Measurements from ENCODE around the gene SUSD1. TPM values are rescaled to one million over a fixed set of nuclear protein-coding genes. Genes with fewer than 3 reads are reported as not detected.
A peak's percentile ranks its signal among the peaks of the same experiment; 100 is the strongest.

SUSD1 gene
- total and polyA plus RNA-seq, 9 of the 15 experiments (the other 6 are each of a cell fraction or from before 2014, with no cell fraction given) = 10.9 to 44.4 (median 36.1) TPM

GRCh38 chr9:112061152-112061740 lies 113.9 kb downstream of the SUSD1 start (continued):
- TF ChIP-seq ZBTB40 (IDR thresholded peaks at IDR 0.05) (peak; percentile 79), ZBTB40 (CRISPR knock-in tag; IDR thresholded peaks at IDR 0.05) (no peak), ZNF282 (CRISPR knock-in tag; IDR thresholded peaks at IDR 0.05) (no peak), ZNF639 (CRISPR knock-in tag; conservative IDR thresholded peaks at IDR 0.05 in 1 of 2, IDR thresholded peaks at IDR 0.05 in 1 of 2) (peak in 1 of 2 experiments; percentile 86; a peak in 2 of 4 replicates), ZNF592 (IDR thresholded peaks at IDR 0.05) (peak; percentile 90), TFAP4 (CRISPR knock-in tag; IDR thresholded peaks at IDR 0.05; ENCODE audit: borderline replicate concordance) (peak; percentile 63), ERF (CRISPR knock-in tag; IDR thresholded peaks at IDR 0.05) (0 out of 2 replicates have a peak, but pooled peaks have one; percentile 23), SMARCC2 (IDR thresholded peaks at IDR 0.05; ENCODE audit: low read depth) (peak; percentile 77; the same call in 1 of the 2 replicates), NFRKB (IDR thresholded peaks at IDR 0.05; ENCODE audit: low read depth) (0 out of 2 replicates have a peak, but pooled peaks have one; percentile 30), ELF4 (CRISPR knock-in tag; IDR thresholded peaks at IDR 0.05) (0 out of 2 replicates have a peak, but pooled peaks have one; percentile 72), FOXK2 (conservative IDR thresholded peaks at IDR 0.05 in 1 of 2, IDR thresholded peaks at IDR 0.05 in 1 of 2; ENCODE audit: low read depth in 2 of 2) (peak; percentile 76 to 85)

Data from K562 (cell line).